HepG2 (cell line): Measurements from ENCODE around the gene BACE1-AS. TPM values are rescaled to one million over a fixed set of nuclear protein-coding genes. Genes with fewer than 3 reads are reported as not detected.

Experiments used
- ATAC-seq: fragments of 200-7000 bp; cut with Tn5 transposase; 3 replicates; pipeline ENCODE4 v1.9.1; 2020; ENCODE audit warnings: mild to moderate bottlenecking, moderate library complexity
- BruUV-seq: library from RNA; stranded (reverse); fragments of 400-500 nt; replicated peaks from 2 replicates; lab custom pipeline; 2021; lab: Mats Ljungman, UMichigan
- CTCF ChIA-PET: fragments of 300-600 bp; formaldehyde crosslinking; extraction: SDS; loops from one replicate; lab custom pipeline; 2021; ENCODE audit warnings: low total read pairs, inconsistent platforms, low intra/inter-chr PET ratio; lab: Yijun Ruan, JAX
- POLR2A ChIA-PET: fragments of 350-600 bp; sonication (Branson Sonifier 250); formaldehyde crosslinking; loops from one replicate; lab custom pipeline; 2020; ENCODE audit warnings: antibody characterized with exemption, inconsistent platforms; lab: Yijun Ruan, JAX
- DNase-seq: peaks from one replicate; pipeline ENCODE4 v3.0.0-alpha.2; 2015; ENCODE audit warnings: low spot score
- FAIRE-seq: peaks from 3 replicates; lab custom pipeline; 2011; peaks lifted over from hg19 to GRCh38; lab: Jason Lieb, UNC
- H2AFZ ChIP-seq: one replicate; pipeline ENCODE4 v1.6.1; 2011; ENCODE audit warnings: low read length, inconsistent platforms
- H3K27ac ChIP-seq: fragments of 300-600 bp; 3 replicates; pipeline ENCODE4 v1.8.0; 2011; ENCODE audit warnings: mixed run types, mild to moderate bottlenecking, mixed read lengths, low read length, inconsistent platforms; ENCODE audit not compliant: insufficient read depth; ENCODE audit errors: extremely low read length
- H3K27me3 ChIP-seq, 2 experiments: fragments of 200-600 bp in 1 of 2; 2 replicates in 1 of 2; 3 replicates in 1 of 2; pipeline versions ENCODE4 v1.6.0 to v1.8.0; 2011; ENCODE audit warnings: low read length in 2 of 2, mild to moderate bottlenecking in 2 of 2, moderate library complexity in 2 of 2, inconsistent platforms in 1 of 2; ENCODE audit not compliant: insufficient read depth in 2 of 2, control insufficient read depth in 1 of 2
- H3K36me3 ChIP-seq, 2 experiments: fragments of 200-600 bp in 1 of 2; replicated peaks in 1 of 2; 2 replicates in 1 of 2; 3 replicates in 1 of 2; pipeline versions ENCODE4 v1.5.1 to v1.8.0; 2011; ENCODE audit warnings: low read length in 2 of 2, inconsistent platforms in 1 of 2; ENCODE audit not compliant: insufficient read depth in 2 of 2, control insufficient read depth in 1 of 2
- H3K4me1 ChIP-seq: 2 replicates; pipeline ENCODE4 v1.5.1; 2012; ENCODE audit warnings: low read length, inconsistent platforms; ENCODE audit not compliant: insufficient read depth
- H3K4me2 ChIP-seq: 2 replicates; pipeline ENCODE4 v1.6.0; 2011; ENCODE audit warnings: low read depth, low read length, inconsistent platforms
- H3K4me3 ChIP-seq, 3 experiments: fragments of 200-600 bp in 1 of 3; sonication (generic), shearing (Covaris generic) in 1 of 3; replicated peaks in 1 of 3; 2 replicates each; pipeline ENCODE4 v1.5.1; 2011 to 2016; ENCODE audit warnings: low read length in 3 of 3, inconsistent platforms in 2 of 3, low read depth in 2 of 3, mild to moderate bottlenecking in 2 of 3, control low read depth in 1 of 3, mixed read lengths in 1 of 3; ENCODE audit not compliant: insufficient read depth in 1 of 3
- H3K79me2 ChIP-seq: one replicate; pipeline ENCODE4 v1.6.1; 2011; ENCODE audit warnings: low read length, inconsistent platforms; ENCODE audit not compliant: insufficient read depth
- H3K9ac ChIP-seq: 2 replicates; pipeline ENCODE4 v1.6.0; 2011; ENCODE audit warnings: mild to moderate bottlenecking, low read depth, low read length, inconsistent platforms; ENCODE audit not compliant: insufficient read depth
- H3K9me3 ChIP-seq: 2 replicates; pipeline ENCODE4 v1.5.1; 2012; ENCODE audit warnings: mild to moderate bottlenecking, low read length
- H4K20me1 ChIP-seq: 2 replicates; pipeline ENCODE4 v1.6.0; 2011; ENCODE audit warnings: inconsistent platforms, mild to moderate bottlenecking, low read length, moderate library complexity; ENCODE audit not compliant: insufficient read depth
- BCL6 ChIP-seq: IDR thresholded peaks from 2 replicates; pipeline ENCODE4 v1.6.1; 2016; ENCODE audit warnings: missing genetic modification reagents, missing compliant biosample characterization
- GRHL1 ChIP-seq: sonication (generic); formaldehyde crosslinking; conservative IDR thresholded peaks from 2 replicates; pipeline ENCODE4 v1.8.0; 2022; ENCODE audit warnings: missing genetic modification reagents
- HINFP ChIP-seq: sonication (generic); formaldehyde crosslinking; IDR thresholded peaks from 2 replicates; pipeline ENCODE4 v1.4.0; 2020; ENCODE audit warnings: low read depth, mild to moderate bottlenecking, missing genetic modification reagents
- HOXA7 ChIP-seq: sonication (generic); formaldehyde crosslinking; IDR thresholded peaks from 2 replicates; pipeline ENCODE4 v1.8.1; 2022; ENCODE audit warnings: mild to moderate bottlenecking, missing genetic modification reagents, moderate library complexity
- JUN ChIP-seq: sonication (generic); formaldehyde crosslinking; IDR thresholded peaks from 2 replicates; pipeline ENCODE4 v1.4.0; 2020; ENCODE audit warnings: mild to moderate bottlenecking, missing genetic modification reagents
- KMT2A ChIP-seq: sonication (generic); formaldehyde crosslinking; IDR thresholded peaks from 2 replicates; pipeline ENCODE4 v1.4.0; 2020; ENCODE audit warnings: missing genetic modification reagents
- LCORL ChIP-seq, 2 experiments: fragments of 450-650 bp in 1 of 2; sonication (generic) in 1 of 2; formaldehyde crosslinking in 1 of 2; IDR thresholded peaks; 2 replicates each; pipeline versions ENCODE4 v1.5.0 to v1.6.1; 2017 to 2020; ENCODE audit warnings: antibody characterized with exemption in 1 of 2, missing genetic modification reagents in 1 of 2
- RXRB ChIP-seq: IDR thresholded peaks from 2 replicates; pipeline ENCODE4 v1.6.1; 2016; ENCODE audit warnings: borderline replicate concordance, missing genetic modification reagents, missing compliant biosample characterization
- THAP9 ChIP-seq: sonication (generic); formaldehyde crosslinking; IDR thresholded peaks from 2 replicates; pipeline ENCODE4; 2020; ENCODE audit warnings: missing genetic modification reagents, mild to moderate bottlenecking, borderline replicate concordance
- WGBS: methylation state at CpG from one replicate; pipeline ENCODE4 v1.1.6; 2017; ENCODE audit warnings: low lambda C conversion rate; 5-methylcytosine and 5-hydroxymethylcytosine counted together
- in situ Hi-C: cut with HindIII; loops from 2 replicates; pipeline ENCODE4 v1.10.0; 2017; ENCODE audit warnings: low pct_unique_long_range_greater_than_20kb; ENCODE audit not compliant: extremely low pct_ligation_motif_present
- intact Hi-C: fragments of 100-400 bp; cut with micrococcal nuclease; formaldehyde crosslinking; loops from one replicate; pipeline ENCODE4 v1.10.0; 2022; ENCODE audit not compliant: unreplicated experiment
- polyA plus RNA-seq, 8 experiments: library from polyadenylated mRNA; depleted of rRNA in 3 of 8; stranded (reverse) in 7 of 8; unstranded in 1 of 8; fragments of >200 nt; fragmentation: Illumina TruSeq in 4 of 8; extraction: Trizol in 4 of 8; gene quantifications; 2 replicates each; pipeline versions ENCODE4 v1.2.1 to v1.2.3, GENCODE V29; 2011 to 2016; ENCODE audit warnings: low read depth in 4 of 8, missing spikeins in 1 of 8, mixed read lengths in 1 of 8; ENCODE audit not compliant: insufficient read depth in 1 of 8
- total RNA-seq, 5 experiments: library from RNA; depleted of rRNA; stranded (reverse); fragments of >200 nt; fragmentation: Illumina TruSeq; extraction: Trizol; gene quantifications; 2 replicates each; pipeline ENCODE4 v1.2.3, GENCODE V29; 2016; ENCODE audit warnings: low read depth in 1 of 5
- TF ChIP-seq, protein P1 (sequence below): sonication (generic); formaldehyde crosslinking; IDR thresholded peaks from 2 replicates; pipeline ENCODE4 v1.8.1; 2023; ENCODE audit warnings: mild to moderate bottlenecking, missing genetic modification reagents, borderline replicate concordance

The BACE1-AS gene
- total and polyA plus RNA-seq, 2 of the 13 experiments (the other 11 are each of a cell fraction or from before 2014, with no cell fraction given): 2.0 to 3.9 TPM

DNA sequence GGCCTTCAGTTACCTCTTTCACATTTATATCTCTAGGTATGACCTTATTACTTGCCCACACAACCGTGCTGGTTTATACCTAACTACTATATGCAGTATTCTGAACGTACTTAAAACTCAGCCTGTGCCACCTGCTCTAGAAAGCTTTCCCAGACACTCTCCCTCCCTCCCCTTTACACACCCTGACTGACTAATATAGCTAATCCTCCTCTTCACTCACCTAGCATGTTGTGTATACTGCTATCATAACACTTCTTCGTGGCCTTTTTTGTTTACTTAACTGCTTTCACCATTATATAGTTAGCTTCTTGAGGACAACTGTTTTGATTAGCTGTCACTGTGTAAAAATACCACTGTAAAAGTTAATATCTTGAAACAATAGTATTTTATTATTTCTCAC is 35.2 kb upstream of the BACE1-AS start:
- Histone ChIP-seq H3K27me3 (no peaks in the 10 kb centered on the region), H3K9ac (no peak overlapping the region), H4K20me1 (no peaks in the 10 kb centered on the region), H3K4me1 (no peaks in the 10 kb centered on the region), H3K9me3 (no peaks in the 10 kb centered on the region), H3K27ac (no peak overlapping the region)
- no peak for FAIRE-seq
- no TSS peak for BruUV-seq
- POLR2A ChIA-PET: no interaction called here
- no peak for TF ChIP-seq JUN (CRISPR knock-in tag)
- no peak for TF ChIP-seq KMT2A
- no peak for TF ChIP-seq HINFP
- no peak for TF ChIP-seq BCL6 (CRISPR knock-in tag)
- TF ChIP-seq HOXA7: no peak
- TF ChIP-seq RXRB (CRISPR knock-in tag): no peak
- no peak for TF ChIP-seq GRHL1 (CRISPR knock-in tag)
- no peak for TF ChIP-seq LCORL (IDR thresholded peaks at IDR 0.05)
- TF ChIP-seq LCORL (CRISPR knock-in tag; IDR thresholded peaks at IDR 0.05): no peak
- no peak for TF ChIP-seq THAP9
- TF ChIP-seq, protein P1, sequence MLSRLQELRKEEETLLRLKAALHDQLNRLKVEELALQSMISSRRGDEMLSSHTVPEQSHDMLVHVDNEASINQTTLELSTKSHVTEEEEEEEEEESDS (CRISPR knock-in tag): no peak
- TF ChIP-seq, all 625 proteins: peak for 0
- intact Hi-C loops: no loop called here
- ATAC-seq (no peak), DNase-seq (no peak)
- peaks cover 2% of the 10 kb centered on the region in 2 experiments; a peak in 3 of 5 replicates for H3K36me3 ChIP-seq
- H3K4me2 ChIP-seq: no peak overlapping the region
- CTCF ChIA-PET: no interaction called here
- H3K79me2 ChIP-seq: no peaks in the 10 kb centered on the region
- in situ Hi-C loops: no loop called here
- no peak overlapping the region for H3K4me3 ChIP-seq
- 81% methylated on average over 3 of the region's 3 CpGs for WGBS
- H2AFZ ChIP-seq: no peak overlapping the region
